Measurements from ENCODE around the gene ARFGEF3. TPM values are rescaled to one million over a fixed set of nuclear protein-coding genes. Genes with fewer than 3 reads are reported as not detected.

ARFGEF3 gene
- total and polyA plus RNA-seq, 2 donors: 0.19 to 0.21 TPM

- H3K4me3 ChIP-seq (ENCODE audit: low read length in 2 of 2): no peak overlapping the region
- WGBS: 88% methylated on average over 4 of the region's 4 CpGs
- H3K27ac ChIP-seq (ENCODE audit: low read depth in 1 of 2, low read length in 1 of 2): no peak overlapping the region
- no peaks in the 10 kb centered on the region for H3K9me3 ChIP-seq (ENCODE audit: control insufficient read depth in 2 of 2, insufficient read depth in 1 of 2, low read length in 1 of 2)
- H3K27me3 ChIP-seq (ENCODE audit: control insufficient read depth in 2 of 2, insufficient read depth in 1 of 2, low read length in 1 of 2): no peaks in the 10 kb centered on the region
- DNase-seq (ENCODE audit: low read depth in 6 of 9, low spot score in 9 of 9): no peak
- H3K4me1 ChIP-seq (ENCODE audit: control insufficient read depth in 2 of 2, insufficient read depth in 2 of 2, low read length in 2 of 2): no peaks in the 10 kb centered on the region
- no peaks in the 10 kb centered on the region for H3K36me3 ChIP-seq (ENCODE audit: control insufficient read depth in 2 of 2, insufficient read depth in 2 of 2, low read length in 1 of 2)
Measured at GRCh38 chr6:138183790-138184134, 22.0 kb downstream of the ARFGEF3 start.

GRCh38 chr6:138184230-138184629, 22.5 kb downstream of the ARFGEF3 start:
- no peak for DNase-seq (ENCODE audit: low read depth in 6 of 9, low spot score in 9 of 9)
- Histone ChIP-seq H3K9me3 (ENCODE audit: control insufficient read depth in 2 of 2, insufficient read depth in 1 of 2, low read length in 1 of 2) (no peaks in the 10 kb centered on the region), H3K27ac (ENCODE audit: low read depth in 1 of 2, low read length in 1 of 2) (no peak overlapping the region), H3K36me3 (ENCODE audit: control insufficient read depth in 2 of 2, insufficient read depth in 2 of 2, low read length in 1 of 2) (no peaks in the 10 kb centered on the region), H3K4me3 (ENCODE audit: low read length in 2 of 2) (no peak overlapping the region), H3K27me3 (ENCODE audit: control insufficient read depth in 2 of 2, insufficient read depth in 1 of 2, low read length in 1 of 2) (no peaks in the 10 kb centered on the region), H3K4me1 (ENCODE audit: control insufficient read depth in 2 of 2, insufficient read depth in 2 of 2, low read length in 2 of 2) (no peaks in the 10 kb centered on the region)
- WGBS: 95% methylated on average over 3 of the region's 3 CpGs

GRCh38 chr6:138187156-138187555, 25.4 kb downstream of the ARFGEF3 start:
- WGBS: 94% methylated on average over 4 of the region's 4 CpGs
- Histone ChIP-seq H3K4me3 (ENCODE audit: low read length in 2 of 2) (no peak overlapping the region), H3K4me1 (ENCODE audit: control insufficient read depth in 2 of 2, insufficient read depth in 2 of 2, low read length in 2 of 2) (no peaks in the 10 kb centered on the region), H3K27me3 (ENCODE audit: control insufficient read depth in 2 of 2, insufficient read depth in 1 of 2, low read length in 1 of 2) (no peaks in the 10 kb centered on the region), H3K27ac (ENCODE audit: low read depth in 1 of 2, low read length in 1 of 2) (no peak overlapping the region), H3K36me3 (ENCODE audit: control insufficient read depth in 2 of 2, insufficient read depth in 2 of 2, low read length in 1 of 2) (no peaks in the 10 kb centered on the region), H3K9me3 (ENCODE audit: control insufficient read depth in 2 of 2, insufficient read depth in 1 of 2, low read length in 1 of 2) (no peaks in the 10 kb centered on the region)
- no peak for DNase-seq (ENCODE audit: low read depth in 6 of 9, low spot score in 9 of 9)

- Histone ChIP-seq H3K27ac (ENCODE audit: low read depth in 1 of 2, low read length in 1 of 2) (no peak overlapping the region), H3K27me3 (ENCODE audit: control insufficient read depth in 2 of 2, insufficient read depth in 1 of 2, low read length in 1 of 2) (no peaks in the 10 kb centered on the region), H3K9me3 (ENCODE audit: control insufficient read depth in 2 of 2, insufficient read depth in 1 of 2, low read length in 1 of 2) (no peaks in the 10 kb centered on the region), H3K4me3 (ENCODE audit: low read length in 2 of 2) (no peak overlapping the region), H3K4me1 (ENCODE audit: control insufficient read depth in 2 of 2, insufficient read depth in 2 of 2, low read length in 2 of 2) (no peaks in the 10 kb centered on the region), H3K36me3 (ENCODE audit: control insufficient read depth in 2 of 2, insufficient read depth in 2 of 2, low read length in 1 of 2) (no peaks in the 10 kb centered on the region)
- no peak for DNase-seq (ENCODE audit: low read depth in 6 of 9, low spot score in 9 of 9)
- 75% methylated on average over 5 of the region's 5 CpGs for WGBS
Measured at GRCh38 chr6:138188278-138188941, 26.7 kb downstream of the ARFGEF3 start.

GRCh38 chr6:138194287-138194686, 32.5 kb downstream of the ARFGEF3 start:
- DNase-seq (ENCODE audit: low read depth in 6 of 9, low spot score in 9 of 9): no peak
- Histone ChIP-seq H3K4me1 (ENCODE audit: control insufficient read depth in 2 of 2, insufficient read depth in 2 of 2, low read length in 2 of 2) (no peaks in the 10 kb centered on the region), H3K27ac (ENCODE audit: low read depth in 1 of 2, low read length in 1 of 2) (no peak overlapping the region), H3K9me3 (ENCODE audit: control insufficient read depth in 2 of 2, insufficient read depth in 1 of 2, low read length in 1 of 2) (no peaks in the 10 kb centered on the region), H3K36me3 (ENCODE audit: control insufficient read depth in 2 of 2, insufficient read depth in 2 of 2, low read length in 1 of 2) (no peaks in the 10 kb centered on the region), H3K27me3 (ENCODE audit: control insufficient read depth in 2 of 2, insufficient read depth in 1 of 2, low read length in 1 of 2) (no peaks in the 10 kb centered on the region), H3K4me3 (ENCODE audit: low read length in 2 of 2) (no peak overlapping the region)
- 95% methylated on average over 4 of the region's 4 CpGs for WGBS

- no peak overlapping the region for H3K27ac ChIP-seq (ENCODE audit: low read depth in 1 of 2, low read length in 1 of 2)
- no peaks in the 10 kb centered on the region for H3K9me3 ChIP-seq (ENCODE audit: control insufficient read depth in 2 of 2, insufficient read depth in 1 of 2, low read length in 1 of 2)
- 100% methylated on average over 3 of the region's 3 CpGs for WGBS
- no peak overlapping the region for H3K4me3 ChIP-seq (ENCODE audit: low read length in 2 of 2)
- DNase-seq (ENCODE audit: low read depth in 6 of 9, low spot score in 9 of 9): no peak
- no peaks in the 10 kb centered on the region for H3K4me1 ChIP-seq (ENCODE audit: control insufficient read depth in 2 of 2, insufficient read depth in 2 of 2, low read length in 2 of 2)
- no peaks in the 10 kb centered on the region for H3K36me3 ChIP-seq (ENCODE audit: control insufficient read depth in 2 of 2, insufficient read depth in 2 of 2, low read length in 1 of 2)
- no peaks in the 10 kb centered on the region for H3K27me3 ChIP-seq (ENCODE audit: control insufficient read depth in 2 of 2, insufficient read depth in 1 of 2, low read length in 1 of 2)
Measured at GRCh38 chr6:138196122-138196738, 34.5 kb downstream of the ARFGEF3 start.

- no peaks in the 10 kb centered on the region for H3K27me3 ChIP-seq (ENCODE audit: control insufficient read depth in 2 of 2, insufficient read depth in 1 of 2, low read length in 1 of 2)
- no peaks in the 10 kb centered on the region for H3K9me3 ChIP-seq (ENCODE audit: control insufficient read depth in 2 of 2, insufficient read depth in 1 of 2, low read length in 1 of 2)
- no peak overlapping the region for H3K4me3 ChIP-seq (ENCODE audit: low read length in 2 of 2)
- 96% methylated on average over 7 of the region's 7 CpGs for WGBS
- H3K4me1 ChIP-seq (ENCODE audit: control insufficient read depth in 2 of 2, insufficient read depth in 2 of 2, low read length in 2 of 2): no peaks in the 10 kb centered on the region
- H3K36me3 ChIP-seq (ENCODE audit: control insufficient read depth in 2 of 2, insufficient read depth in 2 of 2, low read length in 1 of 2): no peaks in the 10 kb centered on the region
- DNase-seq (ENCODE audit: low read depth in 6 of 9, low spot score in 9 of 9): no peak
- H3K27ac ChIP-seq (ENCODE audit: low read depth in 1 of 2, low read length in 1 of 2): no peak overlapping the region
Measured at GRCh38 chr6:138197570-138197969, 35.8 kb downstream of the ARFGEF3 start.

- no peaks in the 10 kb centered on the region for H3K27me3 ChIP-seq (ENCODE audit: control insufficient read depth in 2 of 2, insufficient read depth in 1 of 2, low read length in 1 of 2)
- no peak overlapping the region for H3K27ac ChIP-seq (ENCODE audit: low read depth in 1 of 2, low read length in 1 of 2)
- H3K9me3 ChIP-seq (ENCODE audit: control insufficient read depth in 2 of 2, insufficient read depth in 1 of 2, low read length in 1 of 2): no peaks in the 10 kb centered on the region
- H3K4me3 ChIP-seq (ENCODE audit: low read length in 2 of 2): no peak overlapping the region
- DNase-seq (ENCODE audit: low read depth in 6 of 9, low spot score in 9 of 9): no peak
- no peaks in the 10 kb centered on the region for H3K36me3 ChIP-seq (ENCODE audit: control insufficient read depth in 2 of 2, insufficient read depth in 2 of 2, low read length in 1 of 2)
- H3K4me1 ChIP-seq (ENCODE audit: control insufficient read depth in 2 of 2, insufficient read depth in 2 of 2, low read length in 2 of 2): no peaks in the 10 kb centered on the region
- WGBS: 87% methylated on average over 6 of the region's 6 CpGs
Measured at GRCh38 chr6:138198430-138199091, 36.8 kb downstream of the ARFGEF3 start.

GRCh38 chr6:138201836-138202235, 40.1 kb downstream of the ARFGEF3 start:
- Histone ChIP-seq H3K27ac (ENCODE audit: low read depth in 1 of 2, low read length in 1 of 2) (no peak overlapping the region), H3K4me1 (ENCODE audit: control insufficient read depth in 2 of 2, insufficient read depth in 2 of 2, low read length in 2 of 2) (no peaks in the 10 kb centered on the region), H3K9me3 (ENCODE audit: control insufficient read depth in 2 of 2, insufficient read depth in 1 of 2, low read length in 1 of 2) (no peaks in the 10 kb centered on the region), H3K4me3 (ENCODE audit: low read length in 2 of 2) (no peak overlapping the region), H3K27me3 (ENCODE audit: control insufficient read depth in 2 of 2, insufficient read depth in 1 of 2, low read length in 1 of 2) (no peaks in the 10 kb centered on the region), H3K36me3 (ENCODE audit: control insufficient read depth in 2 of 2, insufficient read depth in 2 of 2, low read length in 1 of 2) (no peaks in the 10 kb centered on the region)
- DNase-seq (ENCODE audit: low read depth in 6 of 9, low spot score in 9 of 9): no peak
- WGBS: 97% methylated on average over 4 of the region's 4 CpGs
